ENCODE measurements around the gene RAMP1.
"Not testable (repeated sequence)": the region's sequence is repeated elsewhere in the genome, so short reads cannot be mapped to it uniquely, and the experiment has no call there.

The RAMP1 gene

GRCh38 chr2:237944302-237944701 lies 84.9 kb downstream of the RAMP1 start:
- no peak for DNase-seq (ENCODE audit: low spot score)
- ChIA-PET CTCF (no interaction called here), POLR2A (ENCODE audit: low non-redundant PET) (no interaction called here)
- TF ChIP-seq CTCF (conservative IDR thresholded peaks at IDR 0.05; ENCODE audit: low read depth), result no peak
- H3K27ac ChIP-seq, result no peak overlapping the region

- CTCF ChIA-PET, result no interaction called here
- no peak overlapping the region for H3K27ac ChIP-seq
- TF ChIP-seq CTCF (conservative IDR thresholded peaks at IDR 0.05; ENCODE audit: low read depth), result no peak
- DNase-seq (ENCODE audit: low spot score), result no peak
- POLR2A ChIA-PET (ENCODE audit: low non-redundant PET), result interaction anchor here (0.7 kb wide), 1 partner anchor 15 kb away, joined by 6 read pairs; no protein-coding TSS in a partner anchor
Observed at GRCh38 chr2:237946423-237946822, 87.0 kb downstream of the RAMP1 start.

DNA sequence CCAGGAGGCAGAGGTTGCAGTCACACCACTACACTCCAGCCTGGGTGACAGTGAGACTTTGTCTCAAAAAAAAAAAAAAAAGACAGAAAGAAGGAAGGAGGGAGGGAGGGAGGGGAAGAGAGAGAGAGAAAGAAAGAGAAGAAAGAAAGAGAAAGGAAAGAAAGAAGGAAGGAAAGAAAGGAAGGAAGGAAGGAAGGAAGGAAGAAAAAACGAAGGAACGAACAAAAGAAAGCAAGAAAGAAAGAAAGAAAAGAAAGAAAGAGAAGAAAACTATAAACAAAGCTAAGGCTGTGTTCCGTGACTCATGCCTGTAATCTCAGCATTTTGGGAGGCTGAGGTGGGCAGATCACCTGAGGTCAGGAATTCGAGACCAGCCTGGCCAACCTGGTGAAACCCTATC lies 91.9 kb downstream of the RAMP1 start:
- CTCF ChIA-PET, result not testable (repeated sequence)

GRCh38 chr2:237951878-237952277 lies 92.5 kb downstream of the RAMP1 start:
- no peak for DNase-seq (ENCODE audit: low spot score)
- no peak for TF ChIP-seq CTCF (conservative IDR thresholded peaks at IDR 0.05; ENCODE audit: low read depth)
- POLR2A ChIA-PET (ENCODE audit: low non-redundant PET), result no interaction called here
- CTCF ChIA-PET, result no interaction called here
- H3K27ac ChIP-seq, result no peak overlapping the region

More for the DNA sequence above, 91.9 kb downstream of the RAMP1 start:
- H3K27ac ChIP-seq; DNase-seq (ENCODE audit: low spot score); POLR2A ChIA-PET (ENCODE audit: low non-redundant PET): not testable (repeated sequence)

GRCh38 chr2:237952851-237953250 lies 93.4 kb downstream of the RAMP1 start:
- ChIA-PET POLR2A (ENCODE audit: low non-redundant PET) (no interaction called here), CTCF (no interaction called here)
- no peak overlapping the region for H3K27ac ChIP-seq
- no peak for DNase-seq (ENCODE audit: low spot score)
- no peak for TF ChIP-seq CTCF (conservative IDR thresholded peaks at IDR 0.05; ENCODE audit: low read depth)

GRCh38 chr2:237955640-237956401 lies 96.4 kb downstream of the RAMP1 start:
- H3K27ac ChIP-seq, result no peak overlapping the region
- ChIA-PET CTCF (interaction anchor here (0.6 kb wide), 1 partner anchor 105 kb away, joined by 4 read pairs; no protein-coding TSS in a partner anchor), POLR2A (ENCODE audit: low non-redundant PET) (no interaction called here)
- no peak for TF ChIP-seq CTCF (conservative IDR thresholded peaks at IDR 0.05; ENCODE audit: low read depth)
- DNase-seq (ENCODE audit: low spot score), result no peak

DNA sequence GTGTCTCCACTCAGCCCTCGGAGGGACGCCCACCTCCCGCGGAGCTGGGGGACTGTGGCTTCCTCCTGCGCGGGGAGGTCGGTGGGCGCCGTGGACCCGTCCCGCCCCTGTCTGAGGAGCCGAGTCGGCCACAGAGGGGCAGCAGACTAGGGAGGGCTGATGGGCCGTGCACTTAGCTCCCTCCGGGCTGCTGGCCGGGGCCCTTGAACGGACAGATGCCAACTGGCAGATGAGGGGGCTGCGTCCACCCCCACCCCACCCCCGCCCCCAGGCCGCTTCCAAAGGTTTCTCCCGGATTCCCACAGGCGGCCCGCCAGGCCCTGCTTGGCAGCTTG lies 96.9 kb downstream of the RAMP1 start:
- TF ChIP-seq CTCF (conservative IDR thresholded peaks at IDR 0.05; ENCODE audit: low read depth), result no peak
- DNase-seq (ENCODE audit: low spot score), result no peak
- no peak overlapping the region for H3K27ac ChIP-seq
- ChIA-PET POLR2A (ENCODE audit: low non-redundant PET) (no interaction called here), CTCF (no interaction called here)

Data from RWPE1 (cell line).